ENCODE results near the gene MCCC1.

- TF ChIP-seq CTCF (IDR thresholded peaks at IDR 0.05) (no peak), EZH2 (IDR thresholded peaks at IDR 0.05; ENCODE audit: borderline replicate concordance, insufficient read depth, low read depth, low read length, poor library complexity, severe bottlenecking) (no peak)
Measured at GRCh38 chr3:182979674-182980191, 119.6 kb downstream of the MCCC1 start.
